NK-92 (cell line): ENCODE results near the gene CHD6.

Experiments
- DNase-seq: peaks from one replicate; lab custom pipeline; 2025; ENCODE audit not compliant: unreplicated experiment; lab: John Stamatoyannopoulos, UW

Gene CHD6, protein sequence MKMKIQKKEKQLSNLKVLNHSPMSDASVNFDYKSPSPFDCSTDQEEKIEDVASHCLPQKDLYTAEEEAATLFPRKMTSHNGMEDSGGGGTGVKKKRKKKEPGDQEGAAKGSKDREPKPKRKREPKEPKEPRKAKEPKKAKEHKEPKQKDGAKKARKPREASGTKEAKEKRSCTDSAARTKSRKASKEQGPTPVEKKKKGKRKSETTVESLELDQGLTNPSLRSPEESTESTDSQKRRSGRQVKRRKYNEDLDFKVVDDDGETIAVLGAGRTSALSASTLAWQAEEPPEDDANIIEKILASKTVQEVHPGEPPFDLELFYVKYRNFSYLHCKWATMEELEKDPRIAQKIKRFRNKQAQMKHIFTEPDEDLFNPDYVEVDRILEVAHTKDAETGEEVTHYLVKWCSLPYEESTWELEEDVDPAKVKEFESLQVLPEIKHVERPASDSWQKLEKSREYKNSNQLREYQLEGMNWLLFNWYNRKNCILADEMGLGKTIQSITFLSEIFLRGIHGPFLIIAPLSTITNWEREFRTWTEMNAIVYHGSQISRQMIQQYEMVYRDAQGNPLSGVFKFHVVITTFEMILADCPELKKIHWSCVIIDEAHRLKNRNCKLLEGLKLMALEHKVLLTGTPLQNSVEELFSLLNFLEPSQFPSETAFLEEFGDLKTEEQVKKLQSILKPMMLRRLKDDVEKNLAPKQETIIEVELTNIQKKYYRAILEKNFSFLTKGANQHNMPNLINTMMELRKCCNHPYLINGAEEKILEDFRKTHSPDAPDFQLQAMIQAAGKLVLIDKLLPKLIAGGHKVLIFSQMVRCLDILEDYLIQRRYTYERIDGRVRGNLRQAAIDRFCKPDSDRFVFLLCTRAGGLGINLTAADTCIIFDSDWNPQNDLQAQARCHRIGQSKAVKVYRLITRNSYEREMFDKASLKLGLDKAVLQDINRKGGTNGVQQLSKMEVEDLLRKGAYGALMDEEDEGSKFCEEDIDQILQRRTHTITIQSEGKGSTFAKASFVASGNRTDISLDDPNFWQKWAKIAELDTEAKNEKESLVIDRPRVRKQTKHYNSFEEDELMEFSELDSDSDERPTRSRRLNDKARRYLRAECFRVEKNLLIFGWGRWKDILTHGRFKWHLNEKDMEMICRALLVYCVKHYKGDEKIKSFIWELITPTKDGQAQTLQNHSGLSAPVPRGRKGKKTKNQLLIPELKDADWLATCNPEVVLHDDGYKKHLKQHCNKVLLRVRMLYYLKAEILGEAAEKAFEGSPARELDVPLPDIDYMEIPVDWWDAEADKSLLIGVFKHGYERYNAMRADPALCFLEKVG (N-terminal part only)

GRCh38 chr20:41617902-41618806 is at the start of gene CHD6:
Gene CHD6 (minus strand): TSS chr20:41618377. CDS start chr20:41551337, 67,040 bp downstream.
- DNase-seq, result peak; percentile 90

- no peak for DNase-seq
Measured at GRCh38 chr20:41664584-41664983, 46.4 kb upstream of the CHD6 start.

DNA sequence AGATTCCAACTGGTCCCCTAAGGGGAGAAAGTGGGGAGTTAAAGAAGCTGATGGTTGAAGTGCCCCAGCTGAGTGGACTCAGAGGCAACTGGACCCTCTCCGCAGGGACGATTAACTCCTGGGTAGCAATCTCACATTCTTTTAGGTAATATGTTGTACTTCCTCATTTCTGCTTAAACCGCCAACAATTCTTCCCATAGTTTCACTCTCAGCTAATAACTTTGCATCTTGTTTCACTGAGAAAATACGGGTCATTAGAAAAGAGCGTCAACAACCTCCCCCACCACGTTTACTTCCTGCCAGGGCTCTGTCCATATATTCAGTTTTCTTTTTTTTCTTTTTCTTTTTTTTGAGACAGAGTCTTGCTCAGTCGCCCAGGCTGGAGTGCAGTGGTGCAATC is 39.5 kb upstream of the CHD6 start:
- DNase-seq, result no peak

GRCh38 chr20:41655962-41656618 is 37.9 kb upstream of the CHD6 start:
- DNase-seq, result no peak

DNA sequence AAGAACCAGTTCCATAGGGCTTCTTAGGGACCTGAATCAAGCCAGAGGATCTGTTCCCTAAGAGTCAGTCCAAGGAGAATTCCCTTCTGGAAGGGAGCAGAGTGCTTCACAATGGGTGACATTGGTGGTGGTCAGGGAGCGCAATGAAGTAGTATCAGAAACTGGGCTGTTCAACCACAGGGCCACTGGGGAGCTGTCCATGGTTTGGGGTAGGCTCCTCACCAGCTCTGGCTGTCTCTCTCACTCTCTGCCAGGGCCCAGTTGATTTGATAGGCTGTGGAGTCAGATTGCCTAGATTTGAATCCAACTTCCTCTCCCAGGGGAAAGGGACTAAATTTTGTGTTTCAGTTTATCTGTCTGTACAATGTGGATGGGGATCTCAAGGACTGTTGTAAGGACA is 36.7 kb upstream of the CHD6 start:
- DNase-seq, result no peak

DNA sequence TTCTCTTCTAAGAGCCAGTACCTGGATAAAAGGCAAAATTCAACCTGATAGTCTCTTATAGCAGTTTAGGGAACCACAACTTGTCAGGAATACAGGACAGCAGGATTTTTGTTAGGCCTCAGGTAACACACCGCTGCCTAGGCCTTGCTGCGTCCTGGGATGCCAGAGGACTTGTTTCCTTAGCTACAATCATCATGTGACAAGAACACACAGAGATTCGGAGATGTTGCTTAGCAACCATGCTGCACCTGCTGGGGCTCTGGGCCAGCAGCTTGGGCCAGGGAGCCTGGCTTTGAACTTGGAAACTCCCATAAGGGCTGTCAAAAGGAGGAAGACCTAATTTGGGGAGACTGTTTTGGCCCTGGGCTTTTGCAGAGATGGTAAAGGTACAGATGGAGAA is 36.1 kb upstream of the CHD6 start:
- DNase-seq, result no peak

- DNase-seq, result no peak
Measured at GRCh38 chr20:41650231-41650948, 32.2 kb upstream of the CHD6 start.

DNA sequence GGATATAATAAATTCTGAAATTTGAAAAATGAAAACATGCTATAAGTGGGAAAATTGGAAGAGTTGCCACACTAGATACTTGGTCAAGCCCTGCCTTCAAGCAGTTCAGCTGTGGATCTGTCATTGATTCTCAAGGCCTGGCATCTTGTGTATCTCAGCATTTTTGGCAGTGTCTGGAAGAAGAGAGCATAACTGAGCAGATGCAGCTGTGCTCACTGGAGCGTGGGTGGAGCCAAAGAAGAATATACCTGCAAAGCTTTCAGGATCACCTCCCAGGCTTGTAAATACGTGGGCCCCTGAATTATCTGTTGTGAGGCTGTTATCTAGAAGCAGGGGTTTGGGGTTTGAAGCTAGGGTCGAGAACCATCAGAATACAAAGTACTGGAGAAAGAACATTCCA is 31.3 kb upstream of the CHD6 start:
- no peak for DNase-seq

DNA sequence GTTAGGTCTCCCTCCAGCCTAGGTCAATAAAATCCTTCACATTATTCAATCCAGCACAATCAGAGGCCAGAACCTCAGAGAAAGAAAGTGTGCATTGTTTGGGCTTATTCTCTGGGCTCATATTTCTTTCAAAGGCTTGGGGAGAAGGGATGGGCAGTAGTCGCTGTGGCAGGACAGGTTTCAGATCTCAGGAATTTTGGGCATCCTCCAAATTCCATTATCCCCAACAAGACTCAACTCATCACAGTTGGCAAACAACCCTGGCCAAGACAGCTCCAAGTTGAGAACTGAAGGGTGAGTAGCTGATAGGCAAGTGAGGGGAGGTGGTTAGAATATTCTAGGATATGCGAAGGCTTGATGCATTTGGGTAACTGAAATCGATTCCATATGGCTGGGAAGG is 27.2 kb upstream of the CHD6 start:
- DNase-seq, result no peak

DNA sequence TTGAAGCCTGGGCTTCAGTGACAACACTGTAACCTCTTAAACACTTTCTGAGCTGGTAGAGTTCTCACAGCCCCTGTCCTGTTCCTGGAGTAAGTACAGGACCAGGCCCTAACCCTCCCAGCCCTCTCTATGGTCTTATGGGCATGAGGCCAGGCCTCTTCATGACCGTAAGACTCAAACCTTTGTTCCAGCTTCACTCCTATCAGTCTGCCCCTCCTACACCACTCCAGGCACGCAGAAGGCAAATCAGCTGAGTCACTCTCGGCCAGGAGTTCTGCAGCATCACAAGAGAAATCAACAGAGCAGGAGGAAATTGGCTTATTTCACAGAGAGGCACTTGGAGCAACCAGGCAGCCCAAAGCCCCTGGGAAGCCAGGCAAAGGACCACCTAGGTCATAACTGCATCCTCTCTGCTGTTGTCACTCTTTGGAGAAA is 25.3 kb upstream of the CHD6 start:
- no peak for DNase-seq

DNA sequence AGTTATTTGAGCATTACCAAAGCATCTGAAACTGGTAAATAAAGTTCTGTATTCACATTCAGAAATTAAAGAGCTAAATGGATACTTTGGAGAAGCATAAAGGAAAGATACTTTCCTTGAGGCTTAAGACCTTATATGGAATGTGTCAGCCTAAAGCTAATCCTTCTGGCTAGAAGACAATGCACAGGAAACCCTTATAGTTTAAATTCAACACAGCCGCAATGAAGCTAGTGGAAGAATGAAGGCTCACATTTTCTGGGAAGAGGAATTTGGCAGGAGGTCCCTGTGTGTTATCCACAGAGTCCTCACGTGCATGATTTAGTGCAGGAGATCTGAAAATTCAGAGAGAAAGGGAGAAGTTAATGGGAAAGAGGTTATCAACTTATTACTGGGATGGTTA is 21.5 kb upstream of the CHD6 start:
- no peak for DNase-seq

DNA sequence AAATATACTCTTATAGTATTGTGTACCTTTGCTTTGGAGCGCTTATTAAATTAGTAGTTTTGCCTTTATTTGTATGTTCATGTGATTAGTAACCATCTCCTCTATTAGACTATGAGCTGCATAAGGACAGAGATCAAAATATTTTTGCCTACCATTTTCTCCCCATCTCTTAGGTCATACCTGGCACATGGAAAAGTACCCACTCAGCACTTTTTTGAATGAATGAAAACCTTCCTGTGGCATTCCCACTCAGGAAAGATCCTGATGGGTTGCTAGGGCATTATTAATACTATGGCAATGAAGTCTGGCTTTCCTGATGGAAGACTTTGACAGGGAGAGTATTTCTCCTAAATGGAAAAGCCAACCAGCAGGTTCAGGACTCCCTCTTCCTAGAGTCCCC is 20.3 kb upstream of the CHD6 start:
- DNase-seq, result no peak

DNA sequence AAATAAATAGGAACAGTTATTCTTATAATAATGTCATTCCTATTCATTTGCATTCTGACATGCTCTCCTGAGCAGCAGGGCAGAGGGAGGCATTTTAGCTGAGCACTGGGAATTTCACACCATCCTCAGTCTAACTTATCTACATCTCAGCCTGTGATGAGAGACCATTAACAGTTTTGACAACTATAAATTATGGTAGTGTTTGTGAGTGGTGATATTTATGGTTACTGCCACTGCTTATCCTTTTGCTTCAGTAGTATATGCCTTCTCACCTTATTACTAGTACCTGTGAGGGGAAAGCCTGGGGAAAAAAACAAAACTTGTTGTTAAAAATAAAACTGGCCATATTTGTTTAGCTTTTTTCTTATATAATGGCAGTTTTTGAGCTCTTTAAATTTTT is 17.0 kb upstream of the CHD6 start:
- DNase-seq, result no peak

- no peak for DNase-seq
Measured at GRCh38 chr20:41632896-41633295, 14.7 kb upstream of the CHD6 start.

- DNase-seq, result no peak
Measured at GRCh38 chr20:41631826-41632225, 13.6 kb upstream of the CHD6 start.

GRCh38 chr20:41630846-41631245 is 12.7 kb upstream of the CHD6 start:
- no peak for DNase-seq

DNA sequence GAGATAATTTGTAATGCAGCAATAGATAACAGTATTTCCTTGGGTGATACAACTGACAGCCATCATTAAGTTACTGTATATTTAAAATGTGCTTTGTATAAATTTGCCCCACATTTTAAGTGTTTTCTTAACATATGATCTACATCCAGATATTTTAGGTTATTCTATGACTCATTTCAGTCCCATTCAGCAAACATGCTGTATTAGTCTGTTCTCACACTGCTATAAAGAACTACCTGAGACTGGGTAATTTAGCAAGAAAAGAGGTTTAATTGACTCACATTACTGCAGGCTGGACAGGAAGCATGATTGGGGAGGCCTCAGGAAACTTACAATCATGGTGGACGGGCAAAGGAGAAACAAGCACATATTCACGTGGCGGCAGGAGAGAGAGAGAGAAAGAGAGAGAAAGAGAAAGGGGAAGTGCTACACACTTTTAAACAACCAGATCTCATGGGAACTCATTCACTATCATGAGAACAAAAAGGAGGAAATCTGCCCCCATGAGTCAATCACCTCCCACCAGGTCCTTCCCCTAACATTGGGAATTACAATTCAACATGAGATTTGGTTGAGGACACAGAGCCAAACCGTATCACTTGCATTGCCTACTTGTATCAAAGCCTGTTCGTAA is 9.6 kb upstream of the CHD6 start:
- DNase-seq, result no peak

DNA sequence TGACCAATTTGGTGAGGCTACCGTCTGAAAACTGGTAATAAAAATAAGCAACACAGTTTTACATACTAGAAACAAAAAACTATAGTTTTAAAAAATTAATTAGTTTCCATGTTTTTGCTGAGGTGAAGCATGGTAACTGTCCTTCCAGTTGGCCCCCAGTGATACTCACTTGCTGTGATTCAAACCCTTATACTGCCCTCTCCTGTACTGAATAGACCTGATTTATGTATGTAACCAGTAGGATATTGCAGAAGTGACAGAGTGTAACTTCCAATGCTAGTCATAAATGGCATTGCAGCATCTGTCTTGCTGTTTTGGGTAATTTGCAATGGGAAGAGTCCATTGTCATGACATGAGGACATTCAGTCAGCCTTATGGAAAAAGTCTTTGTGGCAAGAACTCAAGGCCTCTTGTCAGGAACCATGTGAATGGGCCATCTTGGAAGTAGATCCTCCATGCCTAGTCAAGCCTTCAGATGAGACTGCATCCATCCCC is 8.9 kb upstream of the CHD6 start:
- no peak for DNase-seq
